Suprapubic skin (tissue), 4 donors: ENCODE data around the gene BNIP1.

Experiments used
- EP300 ChIP-seq: sonication (generic); formaldehyde crosslinking; IDR thresholded peaks from one replicate; pipeline ENCODE4 v1.6.1; 2017; ENCODE audit warnings: antibody characterized with exemption
- POLR2AphosphoS5 ChIP-seq, 3 donors: sonication (generic); formaldehyde crosslinking; IDR thresholded peaks; one replicate each; pipeline ENCODE4 v1.6.1; 2017; ENCODE audit warnings: antibody characterized with exemption in 3 of 3

DNA sequence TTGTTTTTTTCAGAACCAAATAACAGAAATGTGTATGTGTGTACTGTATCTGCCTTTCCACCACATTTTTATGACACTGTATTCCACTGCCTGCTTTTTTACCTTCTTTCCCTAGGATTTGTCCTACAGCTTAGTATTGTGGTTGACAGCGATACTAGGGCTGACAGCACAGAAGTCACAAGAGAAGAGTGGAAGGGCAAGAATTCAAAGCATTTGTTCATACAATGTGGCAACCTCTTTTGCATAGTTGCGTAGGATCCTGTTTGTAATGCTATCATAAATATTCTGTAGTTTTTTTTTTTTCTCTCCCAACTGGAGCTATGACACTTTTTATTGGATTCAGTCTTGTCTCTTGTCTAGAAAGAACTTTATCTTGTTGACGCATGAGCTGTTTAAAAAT, 5.6 kb upstream of the BNIP1 start:
- TF ChIP-seq POLR2AphosphoS5 (IDR thresholded peaks at IDR 0.05) (no peak), EP300 (no peak)
